ENCODE measurements around the gene PGLYRP3.
"Not testable (repeated sequence)": the region's sequence is repeated elsewhere in the genome, so short reads cannot be mapped to it uniquely, and the experiment has no call there.

PGLYRP3 gene

DNA sequence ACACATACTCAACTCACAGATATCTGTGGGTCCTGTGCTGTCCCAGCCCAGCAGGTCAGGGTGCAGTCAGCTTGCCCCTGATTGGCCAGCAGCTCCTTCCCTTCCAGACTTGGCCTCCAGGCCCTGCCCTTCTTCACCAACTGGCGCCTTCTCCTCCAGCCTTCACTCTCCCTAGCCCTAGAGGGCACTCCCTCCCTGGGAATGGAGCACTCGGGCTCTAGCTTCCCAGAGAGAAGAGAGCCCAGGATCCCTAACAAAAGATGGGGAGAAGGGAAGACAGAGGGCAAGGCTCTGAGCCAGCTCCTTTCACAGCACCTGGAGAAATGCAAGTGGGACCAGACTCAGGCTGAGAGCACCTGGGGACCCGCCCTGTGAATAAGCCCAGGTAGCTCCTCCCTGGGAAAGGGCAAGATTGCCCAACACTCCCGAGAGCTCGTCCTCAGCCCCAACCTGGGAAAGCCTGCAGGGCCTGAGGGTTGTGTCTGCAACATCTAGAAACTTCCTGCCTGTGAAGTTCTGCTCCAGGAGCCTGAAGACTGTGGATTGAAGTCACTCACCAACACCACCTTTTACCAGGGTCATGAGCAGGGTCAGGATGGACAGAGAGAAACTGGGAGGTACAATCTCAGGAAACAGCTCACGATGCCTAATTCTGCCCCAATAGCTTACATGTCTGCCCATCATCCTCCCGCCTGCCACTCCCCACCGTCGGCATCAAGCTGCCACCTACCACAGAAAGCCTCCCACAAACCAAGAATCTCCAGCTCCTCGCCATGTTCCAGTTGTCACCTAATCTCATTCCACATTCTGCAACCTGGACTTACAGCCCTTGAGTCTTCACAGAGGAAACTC lies 36.0 kb upstream of the PGLYRP3 start, which contains the start of gene PGLYRP4:
Gene PGLYRP4, minus strand, starts transcription at position 331 of the 852 bp plus-strand sequence. CDS start 909 bp downstream, outside the sequence.
- DNase-seq: no peak

DNA sequence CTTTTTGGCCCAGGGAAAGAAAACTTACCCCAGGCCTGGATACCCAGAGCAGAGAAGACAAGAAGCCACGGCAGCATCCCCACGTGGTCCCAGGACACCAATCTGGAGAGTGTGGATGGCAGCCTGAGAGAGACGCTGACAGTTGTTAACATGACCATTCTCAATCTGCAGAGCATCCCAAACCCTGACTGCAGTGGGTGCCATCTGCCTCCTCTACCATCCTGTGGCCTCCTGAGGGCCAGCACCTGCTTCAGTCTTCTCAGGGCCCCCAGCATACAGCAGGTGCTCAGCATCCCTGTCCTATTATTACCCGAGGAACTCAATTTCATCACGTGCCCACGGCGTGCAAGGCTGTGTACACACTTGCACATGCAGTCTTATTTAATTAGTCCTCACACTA lies 35.1 kb upstream of the PGLYRP3 start:
- DNase-seq: no peak

DNA sequence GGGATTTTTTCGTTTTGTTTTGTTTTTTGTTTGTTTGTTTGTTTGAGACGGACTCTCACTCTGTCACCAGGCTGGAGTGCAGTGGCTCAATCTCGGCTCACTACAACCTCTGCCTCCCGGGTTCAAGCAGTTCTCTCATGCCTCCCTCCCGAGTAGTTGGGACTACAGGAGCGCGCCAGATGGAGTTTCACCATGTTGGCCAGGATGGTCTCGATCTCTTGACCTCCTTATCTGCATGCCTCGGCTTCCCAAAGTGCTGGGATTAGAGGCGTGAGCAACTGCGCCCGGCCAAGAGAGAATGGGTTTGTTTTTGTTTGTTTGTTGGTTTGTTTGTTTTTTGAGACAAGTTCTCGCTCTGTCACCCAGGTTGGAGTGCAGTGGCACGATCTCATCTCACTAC lies 34.3 kb upstream of the PGLYRP3 start:
- DNase-seq: not testable (repeated sequence)

DNA sequence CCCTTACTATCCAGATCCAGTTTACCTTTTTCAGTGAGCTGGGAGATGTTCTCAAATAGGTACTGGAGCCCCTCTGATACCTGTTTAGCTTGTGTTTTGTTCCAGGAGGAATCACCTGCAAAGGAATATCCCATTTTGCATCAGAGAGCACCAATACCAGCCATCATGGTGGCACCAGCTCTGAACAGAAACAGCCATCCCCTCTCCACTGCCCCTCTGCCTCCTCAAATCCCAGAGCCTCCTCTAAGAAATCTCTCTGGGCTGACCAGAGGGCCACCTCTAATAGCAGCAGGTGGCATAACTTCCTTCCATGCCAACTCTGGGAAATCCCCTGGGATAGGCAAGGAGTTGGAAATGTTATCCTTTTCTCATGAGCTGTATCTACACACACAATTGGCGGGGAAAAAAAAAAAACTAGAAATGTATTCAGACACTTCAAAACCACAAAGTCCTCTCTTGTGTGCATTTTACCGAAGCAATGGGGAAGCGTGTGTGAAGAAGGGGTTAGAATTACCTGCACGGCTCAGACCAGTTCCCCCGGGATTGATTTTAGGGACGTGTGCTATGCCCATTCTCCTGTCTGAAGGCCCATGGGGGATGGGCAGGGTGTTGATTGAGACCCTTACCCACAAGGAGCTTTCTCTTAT lies 33.4 kb upstream of the PGLYRP3 start:
- DNase-seq: no peak

DNA sequence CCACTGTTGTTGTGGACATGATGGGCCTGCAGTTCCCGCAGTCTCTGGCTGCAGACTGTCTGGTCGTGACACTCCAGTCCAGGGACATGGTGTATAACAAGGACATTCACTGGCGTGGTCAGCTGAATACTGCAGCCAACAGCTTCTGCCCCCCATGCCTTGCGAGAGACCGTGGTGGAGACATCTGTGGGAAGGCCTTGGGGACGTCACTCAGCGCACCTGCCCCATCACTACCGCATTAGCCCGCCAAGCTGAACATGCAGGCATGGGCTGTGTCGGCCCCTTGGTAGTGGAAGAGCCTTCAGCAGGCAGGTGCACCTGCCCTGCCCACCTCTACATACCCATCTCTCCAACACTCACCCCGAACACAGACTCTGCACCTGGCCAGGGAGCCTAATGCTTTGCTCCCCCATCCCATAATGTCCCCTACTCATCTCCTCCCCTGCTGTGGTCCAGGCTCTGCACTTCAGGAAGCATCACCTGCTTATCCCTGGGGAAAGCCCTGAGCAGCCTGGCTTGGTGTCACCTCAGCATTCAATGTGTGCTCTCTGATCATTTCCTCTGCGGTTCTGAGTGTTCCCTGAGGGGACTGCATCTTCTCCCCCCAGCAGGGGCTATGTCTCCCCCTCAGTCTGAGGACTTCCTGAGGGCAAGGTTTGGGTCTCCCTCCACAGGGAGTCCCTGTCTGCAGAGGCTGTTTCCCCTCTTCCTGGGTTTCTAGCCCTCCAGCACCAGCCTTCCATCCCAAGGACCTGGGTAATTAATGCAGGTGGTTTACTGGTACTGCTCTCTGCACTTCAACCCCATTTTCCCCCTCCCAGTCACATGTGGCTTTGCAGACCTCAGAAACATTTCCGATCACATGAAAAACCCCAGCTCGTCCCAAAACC lies 32.7 kb upstream of the PGLYRP3 start:
- no peak for DNase-seq

DNA sequence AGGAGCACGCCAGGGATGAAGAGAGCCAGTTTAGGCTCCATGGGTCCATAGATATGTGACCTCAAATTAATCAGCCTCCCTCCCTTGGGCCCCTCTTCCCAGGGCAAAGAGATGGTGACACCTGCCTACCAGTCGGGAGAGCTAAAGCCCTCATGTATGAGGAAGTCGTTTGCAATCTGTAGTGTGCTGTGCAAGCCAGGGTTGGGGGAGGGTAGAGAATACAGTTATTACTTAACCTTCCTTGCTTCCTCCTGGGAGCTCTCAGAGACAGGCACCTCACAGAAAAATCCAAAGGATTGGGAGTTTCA lies 31.9 kb upstream of the PGLYRP3 start:
- no peak for DNase-seq

DNA sequence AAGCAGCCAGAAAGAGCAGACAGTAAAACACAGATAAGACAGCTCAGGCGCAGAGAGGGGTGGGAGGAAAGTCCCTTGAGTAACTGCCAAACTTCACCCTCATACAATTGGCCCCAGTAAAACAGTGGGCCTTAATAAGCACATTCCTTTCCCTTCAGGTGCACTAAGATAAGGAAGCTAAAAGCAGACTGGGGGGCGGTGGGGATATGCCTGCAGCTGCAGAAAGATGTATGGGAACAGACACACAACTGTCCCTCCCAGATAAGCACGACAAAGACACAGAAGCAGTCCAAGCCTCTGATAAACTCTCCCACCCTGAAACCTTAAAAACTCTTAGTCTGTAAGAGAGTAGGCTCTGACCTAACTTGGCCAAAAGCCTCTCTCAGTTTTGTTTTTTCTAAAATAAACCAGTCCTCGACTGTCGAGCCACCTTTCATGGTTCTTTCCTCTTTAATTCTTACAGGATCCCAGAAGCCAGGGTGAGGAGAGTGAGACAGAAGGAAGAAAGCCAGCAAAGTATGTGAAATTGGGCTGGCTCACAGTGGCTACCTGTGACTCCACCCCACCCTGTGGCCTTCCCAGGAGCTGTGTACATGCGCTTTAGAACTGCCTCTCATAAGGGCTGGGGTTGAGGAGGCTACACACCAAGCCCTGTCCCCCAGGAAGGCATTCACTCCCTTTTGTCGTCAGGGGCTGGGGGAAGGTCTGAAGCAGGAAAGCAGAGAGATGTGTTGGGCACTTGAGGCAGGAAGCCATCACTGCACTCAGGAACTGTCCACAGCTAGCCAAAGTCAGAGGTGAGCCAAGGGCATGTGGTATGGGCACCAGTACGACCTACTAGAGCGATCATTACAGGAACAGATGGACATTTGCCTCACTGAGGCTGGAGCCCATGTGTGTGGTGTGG lies 31.3 kb upstream of the PGLYRP3 start:
- no peak for DNase-seq

DNA sequence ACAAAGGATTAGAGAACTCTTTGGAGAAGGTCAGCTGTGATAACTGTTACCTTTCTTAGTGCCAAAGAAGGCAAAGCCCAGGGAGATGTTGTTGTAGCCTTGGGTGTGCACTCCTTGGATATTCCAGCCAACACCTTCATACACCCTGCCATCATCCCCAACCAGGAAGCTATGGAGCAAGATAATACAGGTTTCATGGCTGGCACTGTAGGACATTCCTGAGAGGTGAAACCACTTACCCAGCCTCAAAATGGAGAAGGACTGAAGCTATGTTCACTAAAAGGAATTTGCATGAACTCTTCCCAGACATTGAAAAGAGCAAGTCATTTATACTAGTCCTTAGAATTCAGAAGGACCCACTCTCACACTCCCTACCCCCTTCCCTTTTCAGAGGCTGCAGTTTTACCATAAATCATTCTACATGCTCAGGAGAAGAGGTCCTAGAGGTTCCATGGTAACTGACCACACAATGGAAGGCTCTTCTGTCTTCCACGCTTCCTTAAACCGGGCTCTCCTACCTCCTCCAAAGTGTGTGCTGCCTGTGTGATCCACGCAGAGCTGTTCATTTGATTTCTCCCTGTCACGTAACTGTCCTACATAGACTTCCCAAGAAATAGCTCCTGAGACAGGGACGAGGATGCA lies 30.4 kb upstream of the PGLYRP3 start:
- no peak for DNase-seq

DNA sequence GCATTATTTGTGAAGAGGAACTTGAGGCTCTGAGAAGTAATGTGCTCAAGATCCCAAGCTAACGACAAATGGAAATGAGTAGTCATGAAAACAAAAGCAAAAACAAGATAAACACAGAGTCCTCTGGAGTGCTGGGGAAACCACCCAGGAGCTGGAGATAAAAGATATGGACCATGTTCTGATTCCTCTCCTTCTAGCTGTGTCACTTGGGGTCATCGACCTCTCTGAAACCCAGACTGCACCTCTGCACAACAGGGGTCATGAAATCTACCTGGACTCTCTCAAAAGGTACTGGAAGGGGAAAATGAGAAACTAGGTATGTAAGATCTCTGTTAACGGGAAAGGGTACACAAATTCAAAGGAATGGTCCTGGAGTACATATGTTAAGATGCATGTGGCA lies 29.4 kb upstream of the PGLYRP3 start:
- no peak for DNase-seq

DNA sequence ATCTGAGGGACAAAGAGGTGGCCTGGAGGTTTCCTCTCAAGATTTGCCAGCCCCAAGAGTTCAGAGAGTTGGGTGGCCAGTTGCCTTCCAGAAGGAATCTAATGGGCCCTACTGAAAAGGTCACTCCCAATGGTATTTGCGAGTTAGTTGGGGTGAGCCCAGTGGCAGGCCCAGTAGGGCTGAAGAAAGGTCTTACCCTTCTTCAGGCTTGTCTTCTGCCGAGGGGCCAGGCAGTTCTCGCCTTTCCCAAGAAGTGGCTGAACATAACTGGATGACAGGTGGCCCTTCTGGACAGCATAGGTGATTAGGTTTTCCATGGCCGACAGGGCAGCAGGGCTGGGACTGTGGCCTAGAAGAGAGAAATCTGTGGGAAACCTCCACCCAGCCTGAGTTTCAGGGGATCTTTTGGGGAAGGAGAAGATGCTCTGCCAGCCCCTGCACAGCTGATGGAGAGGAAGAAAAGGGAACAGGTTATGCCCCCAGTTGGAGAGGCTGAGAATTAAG lies 28.7 kb upstream of the PGLYRP3 start:
- DNase-seq: no peak

DNA sequence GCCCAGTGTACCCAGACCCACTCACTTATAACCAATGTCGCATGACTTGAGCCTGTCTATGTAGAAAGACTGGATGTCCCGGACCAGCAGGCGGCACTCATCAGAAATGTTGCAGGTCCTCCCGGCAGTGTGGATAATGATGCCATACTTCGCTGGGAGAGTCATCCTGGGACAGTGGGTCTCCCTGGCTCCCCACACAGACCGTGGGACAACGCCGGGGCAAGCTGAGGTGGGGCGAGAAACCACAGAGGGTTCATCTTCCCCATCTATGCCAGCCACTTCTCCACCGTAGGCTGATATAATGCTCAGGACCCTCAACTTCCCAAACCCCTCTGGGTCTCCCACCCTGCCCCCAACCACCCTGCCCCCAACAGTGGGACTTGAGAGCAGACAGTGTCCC lies 27.6 kb upstream of the PGLYRP3 start:
- DNase-seq: no peak

DNA sequence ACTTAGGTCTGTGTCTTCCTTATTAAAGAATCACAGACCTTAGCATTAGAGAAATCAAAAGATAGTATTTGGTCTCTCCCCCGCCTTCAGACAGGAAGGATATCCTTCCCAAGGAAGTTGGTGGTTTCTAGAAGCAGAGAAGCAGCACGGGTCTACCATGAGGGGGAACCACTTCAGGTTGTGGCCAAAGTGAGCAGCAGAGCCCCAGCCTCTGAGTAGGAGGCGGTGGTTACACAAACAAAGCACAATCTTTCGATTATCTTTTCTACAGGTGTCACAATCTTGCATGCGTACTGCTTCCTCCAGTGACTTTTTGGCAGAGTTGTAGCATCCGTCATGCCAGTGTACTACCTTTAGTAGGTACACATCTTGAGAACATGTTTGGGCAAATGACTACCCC lies 27.1 kb upstream of the PGLYRP3 start:
- no peak for DNase-seq

DNA sequence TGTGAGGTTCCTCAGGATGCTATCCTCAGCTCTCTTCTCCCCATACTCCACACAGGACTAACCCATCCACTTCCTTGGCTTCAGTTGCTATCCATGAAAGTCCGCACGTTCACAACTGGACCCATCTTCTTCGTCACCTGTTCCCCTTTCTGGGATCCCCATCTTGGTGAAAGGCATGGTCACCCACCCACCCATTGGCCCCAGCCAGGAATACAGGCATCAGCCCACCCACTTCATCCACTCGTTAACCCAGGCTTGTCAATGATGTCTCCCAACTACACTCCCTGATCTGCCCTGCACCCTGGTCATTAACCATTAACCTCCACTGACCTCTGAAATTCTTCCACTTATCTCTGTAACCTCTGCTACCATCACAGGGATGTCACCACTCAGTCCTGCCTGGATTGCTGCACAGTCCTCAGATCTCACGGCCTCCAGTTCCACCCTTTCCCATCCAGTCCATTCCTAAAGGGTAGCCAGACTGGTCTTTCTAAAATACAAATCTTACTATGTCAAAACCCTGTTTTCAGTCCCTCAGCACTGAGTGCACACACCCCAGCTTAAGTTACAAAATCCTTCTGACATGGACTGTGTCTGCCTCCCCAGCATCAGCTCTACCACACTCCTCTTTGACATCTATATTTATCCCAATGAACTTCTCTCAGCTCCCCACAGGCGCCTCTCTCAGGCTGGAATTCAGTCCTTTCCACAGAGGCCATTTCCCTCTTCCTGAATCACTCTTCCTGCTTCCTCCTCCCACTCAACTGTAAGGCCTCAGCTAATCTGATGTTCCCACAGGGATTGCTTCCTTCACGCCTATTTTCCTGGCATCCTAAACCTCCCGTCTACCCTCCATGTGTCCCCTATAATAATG lies 25.5 kb upstream of the PGLYRP3 start:
- no peak for DNase-seq

DNA sequence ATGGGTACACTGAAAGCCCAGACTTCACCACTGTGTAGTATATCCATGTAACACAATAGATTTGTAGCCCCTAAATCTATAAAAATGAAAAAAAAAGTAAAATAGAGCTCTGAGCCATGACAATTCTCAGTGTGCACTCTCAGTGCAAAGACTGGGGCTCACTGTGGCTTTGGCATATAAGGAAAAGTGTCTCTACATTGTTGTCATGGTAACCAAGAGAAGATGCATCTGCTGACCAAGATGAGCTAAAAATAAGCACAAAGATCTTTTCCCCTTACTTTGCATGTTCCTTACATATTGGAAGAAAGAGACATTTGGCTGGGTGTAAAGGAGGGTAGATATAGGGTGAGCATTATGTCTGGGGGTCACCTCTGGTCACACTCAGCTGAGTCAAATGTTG lies 23.9 kb upstream of the PGLYRP3 start:
- DNase-seq: no peak

DNA sequence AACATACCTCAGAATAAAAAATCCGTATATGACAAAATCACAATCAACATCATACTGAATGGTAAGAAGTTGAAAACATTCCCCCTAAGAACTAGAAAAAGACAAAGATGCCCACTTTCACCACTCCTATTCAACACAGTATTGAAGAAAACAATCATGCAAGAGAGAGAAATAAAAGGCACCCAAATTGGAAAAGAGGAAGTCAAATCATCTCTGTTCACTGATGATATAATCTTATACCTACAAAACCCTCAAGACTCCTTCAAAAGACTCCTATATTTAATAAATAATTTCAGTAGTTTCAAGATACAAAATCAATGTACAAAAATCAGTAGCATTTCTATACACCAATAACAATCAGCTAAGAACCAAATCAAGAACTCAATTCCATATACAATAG lies 21.1 kb upstream of the PGLYRP3 start:
- DNase-seq: no peak

DNA sequence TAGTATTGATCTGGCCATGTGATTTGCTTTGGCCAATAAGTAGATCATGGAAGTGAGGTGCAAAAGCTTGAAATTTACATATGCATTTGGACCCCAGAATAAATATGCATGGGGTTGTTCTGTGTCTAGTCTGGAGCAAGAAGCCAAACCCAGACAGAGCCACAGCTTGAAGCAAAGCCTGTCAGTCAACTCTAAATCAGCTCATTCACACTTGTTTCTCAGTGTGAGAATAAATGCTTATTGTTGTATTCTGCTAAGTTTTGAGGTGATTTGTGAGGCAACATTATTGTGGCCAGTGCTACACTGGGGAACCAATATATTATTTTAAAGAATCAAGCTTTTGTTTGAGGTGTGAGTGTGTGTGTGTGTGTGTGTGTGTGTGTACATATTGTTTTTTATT lies 12.2 kb upstream of the PGLYRP3 start:
- DNase-seq: no peak

DNA sequence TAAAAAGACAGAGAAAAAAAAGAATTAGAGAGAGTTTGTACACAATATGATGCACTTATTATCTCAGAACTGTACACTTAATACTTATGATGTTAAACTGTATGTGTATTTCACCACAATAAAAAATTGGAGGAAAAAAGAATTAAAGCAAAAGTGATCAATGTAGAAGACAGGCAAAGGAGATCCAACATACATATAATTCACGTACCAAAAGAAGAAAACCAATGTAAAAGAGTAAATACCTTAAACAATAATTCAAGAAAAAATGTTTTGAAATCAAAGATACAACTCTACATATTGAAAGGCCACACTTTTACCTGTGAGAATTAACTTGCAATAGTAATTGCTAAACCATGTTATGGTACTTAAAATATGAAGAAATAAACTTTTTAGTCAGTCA lies 9.8 kb upstream of the PGLYRP3 start:
- no peak for DNase-seq

DNA sequence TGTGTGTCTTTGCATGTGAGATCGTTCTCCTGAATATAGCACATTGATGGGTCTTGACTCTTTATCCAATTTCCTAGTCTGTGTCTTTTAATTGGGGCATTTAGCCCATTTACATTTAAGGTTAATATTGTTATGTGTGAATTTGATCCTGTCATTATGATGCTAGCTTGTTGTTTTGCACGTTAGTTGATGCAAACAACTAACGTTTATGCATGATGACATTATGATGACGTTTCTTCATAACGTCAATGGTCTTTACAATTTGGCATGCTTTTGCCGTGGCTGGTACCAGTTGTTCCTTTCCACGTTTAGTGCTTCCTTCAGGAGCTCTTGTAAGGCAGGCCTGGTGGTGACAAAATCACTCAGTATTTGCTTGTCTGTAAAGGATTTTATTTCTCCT lies 5.4 kb upstream of the PGLYRP3 start:
- DNase-seq: not testable (repeated sequence)

DNA sequence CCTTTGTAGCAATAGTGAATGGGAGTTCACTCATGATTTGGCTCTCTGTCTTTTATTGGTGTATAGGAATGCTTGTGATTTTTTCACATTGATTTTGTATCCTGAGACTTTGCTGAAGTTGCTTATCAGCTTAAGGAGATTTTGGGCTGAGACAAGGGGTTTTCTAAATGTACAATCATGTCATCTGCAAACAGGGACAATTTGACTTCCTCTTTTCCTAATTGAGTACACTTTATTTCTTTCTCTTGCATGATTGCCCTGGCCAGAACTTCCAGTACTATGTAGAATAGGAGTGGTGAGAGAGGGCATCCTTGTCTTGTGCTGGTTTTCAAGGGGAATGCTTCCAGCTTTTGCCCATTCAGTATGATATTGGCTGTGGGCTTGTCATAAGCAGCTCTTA lies 3.3 kb upstream of the PGLYRP3 start:
- DNase-seq: not testable (repeated sequence)

DNA sequence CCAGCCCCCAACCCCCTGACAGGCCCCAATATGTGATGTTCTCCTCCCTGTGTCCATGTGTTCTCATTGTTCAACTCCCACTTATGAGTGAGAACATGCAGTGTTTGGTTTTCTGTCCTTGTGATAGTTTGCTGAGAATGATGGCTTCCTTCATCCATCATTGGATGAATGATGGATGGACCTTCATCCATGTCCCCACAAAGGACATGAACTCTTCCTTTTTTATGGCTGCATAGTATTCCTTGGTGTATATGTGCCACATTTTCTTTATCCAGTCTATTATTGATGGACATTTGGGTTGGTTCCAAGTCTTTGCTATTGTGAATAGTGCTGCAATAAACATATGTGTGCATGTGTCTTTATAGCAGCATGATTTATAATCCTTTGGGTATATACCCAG lies 1.6 kb upstream of the PGLYRP3 start:
- DNase-seq: not testable (repeated sequence)

DNA sequence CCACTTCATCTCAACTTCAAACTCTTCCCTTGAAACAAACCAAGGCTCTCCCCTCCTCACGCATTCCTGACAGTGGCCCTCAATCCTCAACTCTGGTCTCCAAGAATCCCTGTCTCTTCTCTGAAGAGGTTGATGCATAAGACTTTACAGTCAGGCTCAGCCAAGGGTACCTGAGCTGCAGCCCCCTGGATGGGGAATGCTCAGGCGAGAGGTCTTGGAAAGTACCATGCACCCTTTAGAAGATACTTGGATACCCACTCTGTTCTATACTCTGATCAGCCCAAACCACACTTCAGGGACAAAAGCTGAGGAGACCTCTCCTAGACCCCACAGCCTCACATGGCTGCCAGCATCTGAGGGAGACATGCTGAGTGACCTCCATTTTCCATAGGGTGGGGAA lies 536 bp upstream of the PGLYRP3 start:
- no peak for DNase-seq
